Activated naive CD4-positive, alpha-beta T cell treated with anti-CD3 and anti-CD28 coated beads, Interleukin-2, amount 10 ng/mL, durations not matched to agents 7 days and 5 days (primary cell): ENCODE results near the gene MAGEB10.
"Not testable (repeated sequence)": the region's sequence is repeated elsewhere in the genome, so short reads cannot be mapped to it uniquely, and the experiment has no call there.

Experiments used
- CTCF ChIA-PET: fragments of 350-600 bp; sonication (Branson Sonifier 250); formaldehyde crosslinking; loops from one replicate; lab custom pipeline; 2021; ENCODE audit warnings: antibody characterized with exemption; lab: Charles Lee
- DNase-seq: peaks from one replicate; pipeline ENCODE4 v3.0.0-alpha.2; 2020
- H3K27ac Mint-ChIP-seq: one replicate; pipeline ENCODE4 v1.8.0; 2021; ENCODE audit warnings: mild to moderate bottlenecking, moderate library complexity, mixed read lengths
- H3K27me3 Mint-ChIP-seq: one replicate; pipeline ENCODE4 v1.8.0; 2021; ENCODE audit warnings: mild to moderate bottlenecking, mixed read lengths
- H3K36me3 Mint-ChIP-seq: one replicate; pipeline ENCODE4 v1.8.0; 2021; ENCODE audit warnings: mixed read lengths
- H3K4me1 Mint-ChIP-seq: one replicate; pipeline ENCODE4 v1.8.0; 2021; ENCODE audit warnings: mixed read lengths
- H3K4me3 Mint-ChIP-seq: one replicate; pipeline ENCODE4 v1.8.0; 2021; ENCODE audit warnings: mild to moderate bottlenecking, moderate library complexity, mixed read lengths
- H3K9me3 Mint-ChIP-seq: one replicate; pipeline ENCODE4 v1.8.0; 2021; ENCODE audit warnings: mixed read lengths

The MAGEB10 gene

GRCh38 chrX:27807690-27808089, at the start of gene MAGEB10:
TSS of gene MAGEB10 (plus strand) at chrX:27807990. CDS start at chrX:27821307, 13,317 bp downstream.
- H3K4me1 Mint-ChIP-seq, result no peaks in the 10 kb centered on the region
- CTCF ChIA-PET, result no interaction called here
- H3K9me3 Mint-ChIP-seq, result peaks cover 4% of the 10 kb centered on the region
- no peak for DNase-seq
- no peak within 1 kb of the TSS for H3K4me3 Mint-ChIP-seq
- no peak within 1 kb of the TSS for H3K27ac Mint-ChIP-seq
- H3K36me3 Mint-ChIP-seq, result no peaks in the 10 kb centered on the region
- H3K27me3 Mint-ChIP-seq, result no peaks in the 10 kb centered on the region

DNA sequence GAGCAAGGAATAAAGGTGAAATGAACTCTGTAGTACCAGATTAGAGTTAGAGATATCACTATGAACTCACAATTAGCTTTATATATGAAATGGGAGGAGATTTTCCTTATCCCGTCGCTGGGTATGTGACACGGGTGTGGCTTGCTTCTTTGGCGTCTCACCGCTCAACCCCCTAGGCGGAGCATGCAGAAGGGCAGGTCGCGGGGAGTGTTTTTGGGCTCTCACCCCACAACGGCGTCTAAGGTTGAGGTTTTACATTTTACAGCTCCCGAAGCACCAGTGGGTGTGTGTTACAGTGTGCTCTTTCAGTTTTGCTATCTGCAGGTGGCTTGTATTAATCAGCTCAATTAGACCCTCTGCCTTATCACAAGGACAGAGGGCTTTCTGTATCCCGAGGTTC, 42.1 kb upstream of the MAGEB10 start:
- Mint-ChIP-seq H3K27me3 (no peaks in the 10 kb centered on the region), H3K4me3 (no peak overlapping the region), H3K36me3 (no peaks in the 10 kb centered on the region), H3K9me3 (no peaks in the 10 kb centered on the region), H3K4me1 (no peaks in the 10 kb centered on the region), H3K27ac (no peak overlapping the region)
- CTCF ChIA-PET, result no interaction called here
- DNase-seq, result no peak

GRCh38 chrX:27767387-27767786, 40.4 kb upstream of the MAGEB10 start:
- no peaks in the 10 kb centered on the region for H3K36me3 Mint-ChIP-seq
- no peaks in the 10 kb centered on the region for H3K4me1 Mint-ChIP-seq
- CTCF ChIA-PET, result interaction anchor here (0.6 kb wide), 1 partner anchor 141 kb away, joined by 3 read pairs; no protein-coding TSS in a partner anchor
- H3K9me3 Mint-ChIP-seq, result no peaks in the 10 kb centered on the region
- DNase-seq, result no peak
- H3K27me3 Mint-ChIP-seq, result no peaks in the 10 kb centered on the region
- no peak overlapping the region for H3K4me3 Mint-ChIP-seq
- H3K27ac Mint-ChIP-seq, result no peak overlapping the region

GRCh38 chrX:27775984-27776383, 31.8 kb upstream of the MAGEB10 start:
- Mint-ChIP-seq H3K27ac (no peak overlapping the region), H3K36me3 (no peaks in the 10 kb centered on the region), H3K4me1 (no peaks in the 10 kb centered on the region), H3K4me3 (no peak overlapping the region), H3K27me3 (no peaks in the 10 kb centered on the region), H3K9me3 (no peaks in the 10 kb centered on the region)
- CTCF ChIA-PET, result no interaction called here
- no peak for DNase-seq

DNA sequence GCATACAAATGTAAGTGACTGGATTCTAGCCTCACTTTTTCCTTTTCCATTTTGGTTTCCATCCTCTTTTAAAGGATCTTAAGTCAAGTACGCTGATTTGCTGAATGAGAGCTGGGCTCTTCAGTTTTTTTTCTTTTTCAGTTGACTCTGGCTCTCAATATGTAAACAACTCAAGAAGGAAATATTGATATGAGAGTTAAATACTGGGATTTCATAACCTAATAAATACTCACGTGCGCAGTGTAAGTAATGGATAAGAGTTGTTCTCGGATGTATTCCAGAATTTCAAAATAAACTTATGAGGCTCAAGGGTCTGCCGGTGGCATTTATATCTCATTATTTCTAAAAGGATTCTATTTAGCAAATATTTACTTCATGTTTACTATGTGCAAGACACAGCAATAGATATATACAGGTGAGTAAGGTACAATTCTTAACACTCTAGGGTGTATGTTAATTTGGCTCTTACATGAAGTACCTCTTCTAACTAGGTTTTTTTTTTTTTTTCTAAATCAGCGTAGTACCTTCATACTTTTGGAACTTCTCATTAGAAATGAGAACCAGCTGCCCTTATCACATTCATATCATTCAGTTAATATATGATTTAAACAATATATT, 11.0 kb upstream of the MAGEB10 start:
- no peaks in the 10 kb centered on the region for H3K9me3 Mint-ChIP-seq
- H3K4me1 Mint-ChIP-seq, result no peaks in the 10 kb centered on the region
- DNase-seq, result no peak
- H3K27ac Mint-ChIP-seq, result no peak overlapping the region
- no peaks in the 10 kb centered on the region for H3K36me3 Mint-ChIP-seq
- CTCF ChIA-PET, result no interaction called here
- no peak overlapping the region for H3K4me3 Mint-ChIP-seq
- H3K27me3 Mint-ChIP-seq, result no peaks in the 10 kb centered on the region

DNA sequence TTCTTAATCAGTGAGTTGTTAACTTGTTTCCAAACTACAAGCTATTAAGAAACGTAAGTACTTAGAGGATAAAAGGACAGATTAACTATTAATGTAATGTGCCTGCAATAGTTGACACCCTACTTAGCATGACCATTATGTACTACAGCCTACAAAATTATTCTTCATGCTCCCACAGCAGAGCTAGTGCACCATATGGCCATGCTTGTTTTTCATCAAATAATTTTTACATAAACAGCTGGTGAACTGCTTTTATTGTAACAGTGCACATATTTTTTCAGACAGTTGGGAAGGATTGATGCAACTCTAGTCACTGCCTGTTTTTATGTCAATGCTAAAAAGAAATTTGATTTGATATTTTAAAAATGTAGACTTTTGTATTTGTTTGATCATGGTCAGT, 10.2 kb upstream of the MAGEB10 start:
- Mint-ChIP-seq H3K27ac (no peak overlapping the region), H3K4me3 (no peak overlapping the region), H3K9me3 (no peaks in the 10 kb centered on the region), H3K4me1 (no peaks in the 10 kb centered on the region), H3K36me3 (no peaks in the 10 kb centered on the region), H3K27me3 (no peaks in the 10 kb centered on the region)
- no peak for DNase-seq
- CTCF ChIA-PET, result no interaction called here

- Mint-ChIP-seq H3K27me3 (no peaks in the 10 kb centered on the region), H3K9me3 (peaks cover 4% of the 10 kb centered on the region), H3K4me1 (no peaks in the 10 kb centered on the region), H3K27ac (no peak overlapping the region), H3K4me3 (no peak overlapping the region), H3K36me3 (no peaks in the 10 kb centered on the region)
- CTCF ChIA-PET, result no interaction called here
- no peak for DNase-seq
Observed at GRCh38 chrX:27808226-27808625, 436 bp downstream of the MAGEB10 start.

DNA sequence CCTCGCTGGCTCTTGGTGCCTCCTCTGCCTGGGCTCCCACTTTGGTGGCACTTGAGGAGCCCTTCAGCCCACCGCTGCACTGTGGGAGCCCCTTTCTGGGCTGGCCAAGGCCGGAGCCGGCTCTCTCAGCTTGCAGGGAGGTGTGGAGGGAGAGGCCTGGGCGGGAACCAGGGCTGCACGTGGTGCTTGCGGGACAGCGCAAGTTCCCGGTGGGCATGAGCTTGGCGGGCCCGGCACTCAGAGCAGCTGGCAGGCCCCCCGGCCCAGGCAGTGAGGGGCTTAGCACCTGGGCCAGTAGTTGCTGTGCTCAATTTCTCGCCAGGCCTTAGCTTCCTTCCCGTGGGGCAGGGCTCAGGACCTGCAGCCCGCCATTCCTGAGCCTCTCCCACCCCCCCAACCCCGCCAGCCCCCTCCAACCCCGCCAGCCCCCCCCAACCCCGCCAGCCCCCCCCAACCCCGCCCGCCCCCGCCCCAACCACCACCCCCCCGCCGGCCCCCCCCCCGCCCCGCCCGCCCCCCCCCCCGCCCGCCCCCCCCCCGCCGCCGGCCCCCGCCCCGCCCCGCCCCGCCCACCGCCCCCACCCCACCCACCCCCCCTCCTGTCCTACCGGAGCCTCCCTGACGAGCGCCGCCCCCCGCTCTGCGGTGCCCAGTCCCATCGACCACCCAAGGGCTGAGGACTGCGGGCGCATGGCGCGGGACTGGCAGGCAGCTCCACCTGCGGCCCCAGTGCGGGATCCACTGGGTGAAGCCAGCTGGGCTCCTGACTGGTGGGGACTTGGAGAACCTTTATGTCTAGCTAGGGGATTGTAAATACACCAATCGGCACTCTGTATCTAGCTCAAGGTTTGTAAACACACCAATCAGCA, 1.4 kb downstream of the MAGEB10 start:
- H3K27ac Mint-ChIP-seq, DNase-seq, H3K4me1 Mint-ChIP-seq, H3K36me3 Mint-ChIP-seq, H3K9me3 Mint-ChIP-seq, H3K4me3 Mint-ChIP-seq, H3K27me3 Mint-ChIP-seq, CTCF ChIA-PET: not testable (repeated sequence)

DNA sequence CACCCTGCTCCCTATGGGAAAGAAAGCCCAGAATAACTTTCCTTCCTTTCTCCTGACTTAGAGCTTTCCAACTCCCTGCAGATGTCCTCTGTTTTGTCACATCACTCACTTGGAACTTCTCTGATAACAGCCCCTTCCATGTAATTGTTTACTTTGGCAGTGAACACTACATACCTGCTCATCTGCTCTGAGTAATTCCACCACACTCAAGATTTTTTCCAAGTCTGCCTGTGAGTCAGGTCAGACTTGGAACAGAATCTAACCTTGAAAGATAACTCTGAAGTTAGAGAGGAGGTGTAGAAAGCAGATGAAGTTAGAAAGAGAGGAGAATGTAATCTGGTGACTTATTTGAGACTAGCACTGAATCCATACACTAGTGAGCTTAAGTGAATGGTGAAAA, 7.4 kb downstream of the MAGEB10 start:
- H3K27ac Mint-ChIP-seq, result no peak overlapping the region
- CTCF ChIA-PET, result no interaction called here
- peaks cover 2% of the 10 kb centered on the region for H3K9me3 Mint-ChIP-seq
- DNase-seq, result no peak
- no peak overlapping the region for H3K4me3 Mint-ChIP-seq
- no peaks in the 10 kb centered on the region for H3K4me1 Mint-ChIP-seq
- no peaks in the 10 kb centered on the region for H3K36me3 Mint-ChIP-seq
- H3K27me3 Mint-ChIP-seq, result no peaks in the 10 kb centered on the region

- DNase-seq, result no peak
- Mint-ChIP-seq H3K27me3 (no peaks in the 10 kb centered on the region), H3K4me1 (no peaks in the 10 kb centered on the region), H3K9me3 (peaks cover 2% of the 10 kb centered on the region), H3K36me3 (no peaks in the 10 kb centered on the region), H3K27ac (no peak overlapping the region), H3K4me3 (no peak overlapping the region)
- CTCF ChIA-PET, result no interaction called here
Observed at GRCh38 chrX:27823812-27824211, 16.0 kb downstream of the MAGEB10 start.

DNA sequence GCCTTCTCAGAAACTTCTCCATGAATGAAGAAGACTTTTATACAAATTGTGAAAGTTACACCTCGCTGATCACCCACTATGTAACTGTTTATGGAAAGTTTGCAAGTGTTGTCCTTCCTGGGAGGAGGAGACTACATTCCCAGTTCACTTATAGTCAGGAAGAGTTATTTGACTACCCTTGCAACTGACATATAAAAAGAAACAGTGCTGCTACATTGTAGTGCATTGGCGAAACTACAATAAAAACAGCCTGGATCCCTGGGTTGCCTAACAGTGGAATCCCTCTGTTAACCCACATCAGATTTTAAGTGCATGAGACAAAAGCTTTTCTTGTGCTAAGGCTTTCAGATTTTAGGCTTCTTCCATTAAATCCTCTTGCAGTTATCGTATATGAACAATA, 30.4 kb downstream of the MAGEB10 start:
- no peaks in the 10 kb centered on the region for H3K4me1 Mint-ChIP-seq
- peaks cover 2% of the 10 kb centered on the region for H3K9me3 Mint-ChIP-seq
- no peak overlapping the region for H3K4me3 Mint-ChIP-seq
- H3K27me3 Mint-ChIP-seq, result no peaks in the 10 kb centered on the region
- no peaks in the 10 kb centered on the region for H3K36me3 Mint-ChIP-seq
- CTCF ChIA-PET, result no interaction called here
- DNase-seq, result no peak
- H3K27ac Mint-ChIP-seq, result no peak overlapping the region

GRCh38 chrX:27840881-27841280, 33.1 kb downstream of the MAGEB10 start:
- CTCF ChIA-PET, result no interaction called here
- Mint-ChIP-seq H3K4me1 (no peaks in the 10 kb centered on the region), H3K4me3 (no peak overlapping the region), H3K27me3 (no peaks in the 10 kb centered on the region), H3K36me3 (no peaks in the 10 kb centered on the region), H3K9me3 (no peaks in the 10 kb centered on the region), H3K27ac (no peak overlapping the region)
- no peak for DNase-seq

- no peak overlapping the region for H3K4me3 Mint-ChIP-seq
- CTCF ChIA-PET, result no interaction called here
- no peaks in the 10 kb centered on the region for H3K27me3 Mint-ChIP-seq
Observed at GRCh38 chrX:27842859-27843258, 35.1 kb downstream of the MAGEB10 start.

DNA sequence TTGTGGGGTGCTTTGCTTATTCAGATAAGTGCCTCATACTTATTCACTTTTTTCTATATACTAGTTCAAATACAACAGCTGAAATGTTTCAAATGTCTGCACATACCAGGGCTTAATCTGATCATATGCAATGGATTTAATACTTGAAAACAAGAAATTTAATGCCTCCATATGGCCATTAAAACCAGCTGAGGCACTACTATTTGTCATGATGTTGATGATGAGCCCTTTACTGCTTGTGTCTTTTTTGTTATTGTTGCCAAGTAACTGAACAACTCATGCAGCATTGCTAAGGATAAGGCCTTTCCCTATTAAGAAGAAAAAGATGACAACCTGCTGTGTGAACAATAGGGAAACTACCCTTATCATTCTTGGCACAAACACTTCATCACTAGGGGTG, 52.5 kb downstream of the MAGEB10 start:
- Mint-ChIP-seq H3K27me3 (no peaks in the 10 kb centered on the region), H3K4me1 (no peaks in the 10 kb centered on the region)

More at GRCh38 chrX:27842859-27843258, 35.1 kb downstream of the MAGEB10 start:
- DNase-seq, result no peak
- Mint-ChIP-seq H3K27ac (no peak overlapping the region), H3K9me3 (no peaks in the 10 kb centered on the region), H3K4me1 (no peaks in the 10 kb centered on the region), H3K36me3 (no peaks in the 10 kb centered on the region)

DNA sequence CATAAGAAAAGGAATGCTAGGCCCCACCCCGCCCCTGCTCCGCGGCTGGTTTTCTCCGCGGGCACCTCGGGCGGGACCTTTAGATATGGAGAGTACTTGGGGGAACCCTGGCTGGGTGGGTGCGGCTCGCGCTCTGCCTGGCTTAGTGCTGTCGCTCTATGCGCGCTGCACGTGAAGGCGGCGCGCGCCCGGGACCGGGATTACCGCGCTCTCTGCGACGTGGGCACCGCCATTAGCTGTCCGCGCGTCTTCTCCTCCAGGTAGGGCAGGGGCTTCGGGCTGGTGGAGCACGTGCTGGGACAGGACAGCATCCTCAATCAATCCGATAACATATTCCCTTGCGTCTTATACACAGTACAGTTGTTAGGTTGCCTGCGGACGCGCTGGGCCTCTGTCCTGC, 56.0 kb downstream of the MAGEB10 start:
- Mint-ChIP-seq H3K4me3 (no peak overlapping the region), H3K27ac (no peak overlapping the region)
- no peak for DNase-seq

More for the DNA sequence above, 52.5 kb downstream of the MAGEB10 start:
- no peak overlapping the region for H3K4me3 Mint-ChIP-seq
- DNase-seq, result no peak
- H3K9me3 Mint-ChIP-seq, result peaks cover 6% of the 10 kb centered on the region
- no peak overlapping the region for H3K27ac Mint-ChIP-seq
- H3K36me3 Mint-ChIP-seq, result no peaks in the 10 kb centered on the region
- CTCF ChIA-PET, result no interaction called here

More for the DNA sequence above, 56.0 kb downstream of the MAGEB10 start:
- no peaks in the 10 kb centered on the region for H3K4me1 Mint-ChIP-seq
- no peaks in the 10 kb centered on the region for H3K36me3 Mint-ChIP-seq
- H3K27me3 Mint-ChIP-seq, result no peaks in the 10 kb centered on the region
- peaks cover 3% of the 10 kb centered on the region for H3K9me3 Mint-ChIP-seq
- CTCF ChIA-PET, result no interaction called here
